BLaER1 (cell line): Measurements from ENCODE around the gene RPA3.

Source experiments
- H3K27ac ChIP-seq: shearing (Covaris generic); formaldehyde crosslinking; 2 replicates; pipeline ENCODE4 v1.8.1; 2022
- H3K27me3 ChIP-seq: shearing (Covaris generic); formaldehyde crosslinking; 2 replicates; pipeline ENCODE4 v1.8.1; 2022
- H3K36me3 ChIP-seq: shearing (Covaris generic); formaldehyde crosslinking; 2 replicates; pipeline ENCODE4 v1.8.1; 2022
- H3K4me1 ChIP-seq: shearing (Covaris generic); formaldehyde crosslinking; 2 replicates; pipeline ENCODE4 v1.8.1; 2022
- H3K4me2 ChIP-seq: shearing (Covaris generic); formaldehyde crosslinking; 2 replicates; pipeline ENCODE4 v1.8.1; 2022
- H3K4me3 ChIP-seq: shearing (Covaris generic); formaldehyde crosslinking; 2 replicates; pipeline ENCODE4 v1.8.1; 2022
- H3K9ac ChIP-seq: shearing (Covaris generic); formaldehyde crosslinking; 2 replicates; pipeline ENCODE4 v1.8.1; 2022
- H3K9me3 ChIP-seq: shearing (Covaris generic); formaldehyde crosslinking; 2 replicates; pipeline ENCODE4 v1.8.1; 2022
- H4K20me1 ChIP-seq: shearing (Covaris generic); formaldehyde crosslinking; 2 replicates; pipeline ENCODE4 v1.8.1; 2022
- Cebpa-rat ChIP-seq: shearing (Covaris generic); IDR thresholded peaks from 2 replicates; pipeline ENCODE4 v1.8.1; 2022

RPA3 gene

DNA sequence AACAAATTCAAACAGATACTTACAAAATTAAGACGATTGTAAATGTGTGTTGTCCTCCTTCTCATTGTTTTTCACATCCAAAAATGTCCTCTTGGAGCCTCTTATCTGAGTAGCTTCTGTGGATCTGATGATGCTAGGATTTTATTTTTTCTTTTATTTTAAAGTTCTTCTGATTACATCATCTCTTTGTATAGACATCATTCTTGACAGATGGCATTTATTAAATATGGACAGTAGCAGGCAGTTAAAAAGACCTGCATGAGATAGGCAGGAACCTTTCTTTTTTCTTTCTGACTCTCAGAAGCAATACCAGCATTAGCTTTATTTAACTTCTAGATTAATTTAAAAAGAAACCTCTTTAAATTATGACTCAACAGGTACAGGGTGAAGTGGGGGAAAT is at the start of gene RPA3:
Gene RPA3 (minus strand): TSS at position 116 of the 400 bp plus-strand sequence. CDS start 78,189 bp downstream, outside the sequence.
- Histone ChIP-seq H4K20me1 (no peaks in the 10 kb centered on the region), H3K4me2 (peak within 1 kb of the TSS; percentile 46), H3K27me3 (no peaks in the 10 kb centered on the region), H3K4me3 (no peak within 1 kb of the TSS), H3K9me3 (peaks cover 23% of the 10 kb centered on the region), H3K4me1 (peaks cover 16% of the 10 kb centered on the region), H3K36me3 (no peaks in the 10 kb centered on the region), H3K9ac (no peak within 1 kb of the TSS), H3K27ac (peak within 1 kb of the TSS; percentile 24)
- TF ChIP-seq Cebpa-rat: no peak

DNA sequence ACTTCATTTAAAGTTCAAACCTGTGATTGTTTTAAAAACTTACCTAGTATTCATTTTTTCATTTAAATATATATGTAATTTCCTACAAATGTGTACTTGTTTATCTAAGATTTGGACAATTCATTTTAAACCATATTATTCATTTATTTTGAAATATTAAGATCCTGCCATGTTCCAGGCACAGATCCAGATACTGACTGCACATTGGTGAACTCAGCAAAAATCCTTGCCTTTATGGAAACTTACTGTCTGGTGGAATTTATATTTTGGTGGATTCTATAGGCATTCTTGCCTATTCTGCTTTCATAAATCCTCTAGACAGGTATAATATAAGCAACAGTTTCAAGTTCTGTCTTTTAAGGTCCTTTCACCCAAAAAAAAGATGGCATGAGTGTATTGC is 48.3 kb upstream of the RPA3 start:
- no peak for TF ChIP-seq Cebpa-rat
- Histone ChIP-seq H3K9me3 (no peaks in the 10 kb centered on the region), H3K27ac (no peak overlapping the region), H3K4me1 (peaks cover 10% of the 10 kb centered on the region; the same call in 1 of the 2 replicates), H3K36me3 (no peaks in the 10 kb centered on the region), H3K9ac (no peak overlapping the region), H3K27me3 (no peaks in the 10 kb centered on the region), H4K20me1 (no peaks in the 10 kb centered on the region), H3K4me2 (no peak overlapping the region), H3K4me3 (no peak overlapping the region)

DNA sequence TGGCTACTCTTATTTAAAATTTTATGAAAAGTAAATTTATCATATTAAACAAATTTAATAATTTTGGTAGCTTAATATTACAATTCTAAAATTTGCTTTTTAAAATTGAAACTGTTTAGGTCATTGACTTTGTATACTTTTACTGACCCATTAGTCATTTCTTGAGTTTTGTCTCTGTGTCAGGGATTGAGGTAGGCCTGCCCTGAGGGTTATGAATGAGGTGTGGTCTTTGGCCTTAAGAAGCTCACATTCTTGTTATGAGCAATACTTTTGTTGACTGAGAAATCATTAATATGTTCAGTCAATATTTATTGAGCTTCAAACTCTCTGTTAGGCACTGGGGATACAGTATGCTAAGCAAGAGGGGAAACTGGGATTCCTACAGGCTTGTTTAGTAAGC is 47.0 kb upstream of the RPA3 start:
- H3K36me3 ChIP-seq: no peaks in the 10 kb centered on the region
- H3K27ac ChIP-seq: no peak overlapping the region
- H3K9me3 ChIP-seq: no peaks in the 10 kb centered on the region
- no peaks in the 10 kb centered on the region for H4K20me1 ChIP-seq
- no peak overlapping the region for H3K9ac ChIP-seq
- H3K27me3 ChIP-seq: no peaks in the 10 kb centered on the region
- TF ChIP-seq Cebpa-rat: no peak
- peaks cover 14% of the 10 kb centered on the region; the same call in 1 of the 2 replicates for H3K4me1 ChIP-seq
- no peak overlapping the region for H3K4me3 ChIP-seq
- no peak overlapping the region for H3K4me2 ChIP-seq

DNA sequence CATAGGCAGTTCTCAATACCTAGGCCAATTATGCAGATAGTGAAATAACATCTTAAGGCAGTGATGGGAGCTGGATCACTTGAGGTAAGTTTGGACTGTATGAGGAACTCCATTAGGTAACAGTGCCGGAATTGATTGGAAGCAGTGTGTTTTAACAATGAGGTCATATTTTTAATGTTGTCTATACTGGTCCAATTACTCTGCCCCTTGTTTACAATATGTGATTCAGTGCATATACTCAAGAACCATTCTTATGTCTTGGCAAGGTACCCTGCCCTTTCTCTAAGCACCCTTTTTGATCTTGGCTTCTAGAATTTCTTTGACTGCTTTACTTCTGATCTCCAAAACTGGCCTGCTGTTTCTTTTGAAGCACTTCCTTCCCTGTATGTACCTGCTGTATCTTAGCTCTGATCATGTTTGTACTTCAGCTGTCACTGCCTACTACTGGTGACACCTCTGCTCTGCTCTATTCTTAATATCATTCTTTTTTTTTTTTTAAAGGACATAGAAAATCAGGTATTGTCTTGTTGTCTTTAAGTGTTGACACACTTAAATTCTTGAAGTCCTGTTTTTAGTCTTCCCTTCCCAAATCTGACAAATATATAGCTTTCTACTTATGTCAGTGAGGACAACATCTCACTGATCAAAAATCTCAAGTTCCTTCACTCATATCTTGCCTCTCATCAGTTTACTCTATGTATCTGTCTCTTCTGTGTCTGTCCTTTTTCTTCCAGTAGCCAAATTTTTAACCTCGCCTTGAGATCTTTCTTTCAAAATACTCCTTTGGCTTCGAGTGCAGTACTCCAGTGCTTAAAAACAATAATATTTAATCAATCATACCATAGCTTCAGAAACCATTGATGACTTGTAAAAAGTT is 46.4 kb upstream of the RPA3 start:
- Histone ChIP-seq H3K9me3 (no peaks in the 10 kb centered on the region), H3K4me3 (no peak overlapping the region), H3K4me1 (peaks cover 14% of the 10 kb centered on the region; the same call in 1 of the 2 replicates), H3K4me2 (no peak overlapping the region), H4K20me1 (no peaks in the 10 kb centered on the region), H3K36me3 (no peaks in the 10 kb centered on the region), H3K9ac (no peak overlapping the region), H3K27me3 (no peaks in the 10 kb centered on the region), H3K27ac (no peak overlapping the region)
- no peak for TF ChIP-seq Cebpa-rat

DNA sequence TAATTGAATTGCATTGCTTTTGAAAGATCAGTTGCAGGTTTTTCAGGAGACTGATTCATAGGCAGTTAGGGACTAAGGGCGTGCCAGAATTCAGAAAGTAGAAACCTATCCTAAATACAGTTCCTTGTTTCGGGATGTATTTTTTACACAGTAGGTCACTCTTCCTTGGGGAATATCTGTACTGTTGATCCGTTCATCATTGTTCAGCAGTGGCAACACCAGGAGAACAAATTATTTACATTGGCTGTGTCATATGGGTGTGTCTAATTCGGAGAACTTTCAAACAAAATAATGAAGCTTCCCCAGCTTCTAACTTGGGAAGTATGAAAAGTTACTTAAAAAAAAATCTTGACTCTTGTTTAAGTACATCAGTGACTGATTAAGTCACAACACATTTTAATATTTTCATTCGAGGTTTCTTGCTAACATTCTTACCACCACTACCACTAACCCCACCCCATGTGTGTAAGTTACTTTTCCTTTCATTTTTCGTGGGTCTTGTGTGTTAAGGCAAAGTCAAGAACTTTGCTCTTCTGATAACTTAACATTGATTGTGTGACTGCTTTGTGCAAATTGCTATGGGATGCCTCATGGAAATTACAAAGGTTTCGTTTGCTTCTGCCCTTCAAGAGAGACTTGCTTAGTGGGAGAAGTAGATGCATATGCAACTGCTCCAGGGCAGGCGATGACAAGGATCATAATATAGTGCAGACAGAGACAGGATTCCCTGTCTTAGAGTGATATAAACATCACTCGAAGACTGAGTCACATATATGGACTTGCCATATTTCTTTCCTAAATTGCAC is 43.8 kb upstream of the RPA3 start:
- Histone ChIP-seq H3K4me1 (peaks cover 14% of the 10 kb centered on the region; the same call in 1 of the 2 replicates), H4K20me1 (no peaks in the 10 kb centered on the region), H3K4me2 (peak overlapping the region; percentile 62), H3K27me3 (no peaks in the 10 kb centered on the region), H3K4me3 (peak overlapping the region; percentile 47), H3K9me3 (no peaks in the 10 kb centered on the region), H3K27ac (no peak overlapping the region), H3K36me3 (no peaks in the 10 kb centered on the region), H3K9ac (no peak overlapping the region)
- TF ChIP-seq Cebpa-rat: no peak

DNA sequence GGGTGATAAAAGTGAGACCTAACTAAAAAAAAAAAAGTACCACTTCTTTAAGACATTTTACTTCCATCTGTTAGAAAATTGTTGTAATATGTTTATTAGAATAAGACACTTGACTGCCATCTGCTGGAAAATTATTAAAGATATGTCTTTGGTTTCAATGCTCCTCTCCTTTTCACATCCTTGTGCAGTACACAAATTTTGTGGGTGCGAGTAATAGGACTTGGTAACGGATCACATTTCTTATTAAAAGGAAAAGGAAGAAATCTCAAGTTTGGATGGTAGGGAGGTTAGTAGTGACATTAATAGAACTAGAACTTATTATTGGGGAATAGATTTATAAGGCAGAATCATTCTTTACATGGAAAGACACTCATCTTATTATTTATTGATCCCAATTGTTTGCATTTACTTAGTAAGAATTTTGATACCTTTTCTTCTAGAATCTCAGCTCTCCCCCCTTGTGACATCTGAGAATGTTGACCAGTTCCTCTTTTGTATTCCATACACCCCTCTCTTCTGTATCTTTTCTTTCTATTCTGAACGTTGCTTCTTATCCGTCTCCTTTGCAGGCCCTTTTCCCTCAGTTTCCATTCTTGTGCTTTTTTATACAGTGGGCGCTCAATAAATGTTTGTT is 43.0 kb upstream of the RPA3 start:
- no peak overlapping the region for H3K9ac ChIP-seq
- H3K9me3 ChIP-seq: no peaks in the 10 kb centered on the region
- no peak overlapping the region for H3K27ac ChIP-seq
- H3K4me2 ChIP-seq: peak overlapping the region; percentile 62
- peak overlapping the region; percentile 47 for H3K4me3 ChIP-seq
- H3K4me1 ChIP-seq: peaks cover 14% of the 10 kb centered on the region; the same call in 1 of the 2 replicates
- H3K36me3 ChIP-seq: no peaks in the 10 kb centered on the region
- no peaks in the 10 kb centered on the region for H4K20me1 ChIP-seq
- no peaks in the 10 kb centered on the region for H3K27me3 ChIP-seq
- TF ChIP-seq Cebpa-rat: no peak

DNA sequence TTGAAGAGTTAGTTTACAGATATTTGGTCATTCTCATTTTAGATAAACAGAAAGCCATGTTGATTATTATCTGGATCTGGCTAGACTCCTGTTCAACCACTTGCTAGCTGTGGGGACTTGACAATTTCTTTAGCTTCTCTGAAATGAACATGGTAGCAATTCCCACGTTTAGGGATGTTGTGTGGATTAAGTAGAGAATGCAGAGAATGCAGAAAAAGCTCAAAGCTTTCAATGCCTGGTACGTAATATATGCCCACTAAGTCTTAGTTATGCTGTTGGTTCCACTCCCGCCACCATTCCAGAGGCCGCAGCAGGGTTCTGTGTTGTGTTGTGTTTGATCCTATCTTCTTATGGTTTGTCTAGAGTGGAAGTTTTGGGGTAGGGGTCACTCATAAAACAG is 39.2 kb upstream of the RPA3 start:
- TF ChIP-seq Cebpa-rat: no peak
- no peak overlapping the region for H3K27ac ChIP-seq
- no peak overlapping the region for H3K4me3 ChIP-seq
- H4K20me1 ChIP-seq: no peaks in the 10 kb centered on the region
- H3K9me3 ChIP-seq: no peaks in the 10 kb centered on the region
- no peaks in the 10 kb centered on the region for H3K27me3 ChIP-seq
- H3K9ac ChIP-seq: no peak overlapping the region
- peaks cover 13% of the 10 kb centered on the region; the same call in 1 of the 2 replicates for H3K4me1 ChIP-seq
- H3K36me3 ChIP-seq: no peaks in the 10 kb centered on the region
- H3K4me2 ChIP-seq: no peak overlapping the region

DNA sequence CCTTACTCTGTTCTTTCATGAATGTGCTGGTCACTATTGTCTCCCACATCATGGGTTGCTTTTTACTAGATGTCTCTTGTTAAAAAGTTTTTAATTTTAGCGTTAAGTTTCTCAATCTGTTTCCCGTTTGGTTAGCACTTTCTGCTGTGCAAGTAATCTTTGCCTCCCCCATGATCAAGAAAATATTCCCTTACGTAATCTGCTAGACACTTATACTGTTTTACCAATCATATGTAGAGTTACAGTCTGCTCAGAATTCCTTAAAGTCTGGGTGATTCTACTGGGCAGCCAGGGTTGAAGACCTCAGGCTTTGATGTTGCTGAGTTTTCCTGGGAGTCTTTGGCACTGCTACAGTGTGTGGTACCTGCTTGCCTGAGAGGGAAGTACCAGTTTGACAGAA is 38.2 kb upstream of the RPA3 start:
- Histone ChIP-seq H3K27me3 (no peaks in the 10 kb centered on the region), H3K4me1 (peaks cover 3% of the 10 kb centered on the region; the same call in 1 of the 2 replicates), H3K4me3 (no peak overlapping the region), H3K4me2 (no peak overlapping the region), H4K20me1 (no peaks in the 10 kb centered on the region), H3K9ac (no peak overlapping the region), H3K27ac (no peak overlapping the region), H3K9me3 (no peaks in the 10 kb centered on the region), H3K36me3 (no peaks in the 10 kb centered on the region)
- TF ChIP-seq Cebpa-rat: no peak

DNA sequence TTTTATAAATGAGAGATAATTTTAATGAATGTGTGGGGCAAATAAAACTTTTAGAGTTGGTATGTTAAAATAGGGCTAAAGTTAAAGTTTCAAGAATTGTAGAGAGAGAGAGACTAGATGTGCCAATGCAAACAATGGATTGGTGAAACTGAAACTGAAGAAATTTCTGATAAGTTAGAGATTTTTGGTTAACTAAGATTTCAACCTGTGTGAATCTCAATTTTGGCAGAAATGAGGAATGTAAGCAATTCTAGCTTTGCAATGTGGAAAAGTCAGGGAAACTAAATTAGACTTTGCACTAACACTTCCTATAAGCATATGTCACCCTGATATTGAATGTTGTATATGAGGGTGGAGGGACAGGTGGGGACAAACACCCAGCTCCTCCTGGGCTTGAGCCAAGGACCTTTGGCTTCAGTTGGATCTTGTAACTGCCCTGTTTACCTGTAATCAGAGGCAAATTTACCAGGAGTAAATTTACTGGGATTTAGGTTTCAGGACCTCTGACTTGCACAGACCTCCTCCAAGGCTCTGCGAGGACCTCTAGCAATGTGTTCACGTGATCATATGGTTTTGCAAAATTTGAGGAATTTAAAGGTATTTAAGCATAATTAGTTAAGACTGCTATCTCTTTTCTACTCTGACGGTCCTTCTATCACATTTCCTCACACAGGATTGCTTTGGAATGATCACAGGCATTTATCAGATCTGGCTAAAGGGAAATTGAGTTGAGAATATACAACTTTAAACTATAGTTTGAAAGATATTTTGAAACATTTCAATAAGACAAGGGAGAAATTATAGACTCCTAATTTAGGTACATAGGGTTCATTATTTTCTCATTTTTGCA is 33.1 kb upstream of the RPA3 start:
- no peak overlapping the region for H3K4me2 ChIP-seq
- no peaks in the 10 kb centered on the region for H3K36me3 ChIP-seq
- no peak overlapping the region for H3K27ac ChIP-seq
- no peak overlapping the region for H3K4me3 ChIP-seq
- peaks cover under 1% of the 10 kb centered on the region for H3K4me1 ChIP-seq
- no peaks in the 10 kb centered on the region for H4K20me1 ChIP-seq
- TF ChIP-seq Cebpa-rat: no peak
- H3K27me3 ChIP-seq: no peaks in the 10 kb centered on the region
- no peak overlapping the region for H3K9ac ChIP-seq
- no peaks in the 10 kb centered on the region for H3K9me3 ChIP-seq
